ENCODE measurements around the gene HOXA11. TPM values are rescaled to one million over a fixed set of nuclear protein-coding genes. Genes with fewer than 3 reads are reported as not detected.
A peak's percentile ranks its signal among the peaks of the same experiment; 100 is the strongest.

HOXA11 gene
- total and polyA plus RNA-seq, 12 donors: 0.13 to 3.0 (median 1.2) TPM; not detected in 2

- intact Hi-C loops (cut with DNase I): loop anchor here (5.0 kb wide), 1 partner anchor 286 kb away; no protein-coding TSS in a partner anchor
- peak within 1 kb of the TSS; percentile 66 to 91 (median 76) for H3K4me3 ChIP-seq
- TF ChIP-seq CTCF (IDR thresholded peaks at IDR 0.05) (peak; percentile 71 to 96 (median 90)), POLR2A (IDR thresholded peaks at IDR 0.05) (peak; percentile 72 to 95)
- peaks cover 0 to 12% of the 10 kb centered on the region in 2 donors for H3K36me3 ChIP-seq (replicated peaks in 1 of 2)
- H3K9me3 ChIP-seq (replicated peaks in 1 of 3): no peaks in the 10 kb centered on the region
- DNase-seq: peak; percentile 90 to 96 (median 93)
- 10 to 42% (median 22%) methylated on average over 39 to 86 of the region's 86 CpGs for WGBS, 4 donors
- H3K27me3 ChIP-seq: no peaks in the 10 kb centered on the region
- H3K27ac ChIP-seq: peak within 1 kb of the TSS; percentile 94 to 99 (median 99)
- peaks cover 14 to 21% of the 10 kb centered on the region in 2 donors for H3K4me1 ChIP-seq (replicated peaks in 1 of 2)
Observed at GRCh38 chr7:27143023-27143949, 41.7 kb downstream of the HOXA11 start, which contains the start of gene HOXA5. Gene HOXA5 (minus strand): TSS chr7:27143681. CDS start chr7:27143607, 74 bp downstream.

- peak in 3 of 7 donors; percentile 24 to 72 (median 48) for DNase-seq
- H3K36me3 ChIP-seq (replicated peaks in 1 of 2): peaks cover 0 to 12% of the 10 kb centered on the region in 2 donors
- H3K27ac ChIP-seq: peak overlapping the region; percentile 94 to 99 (median 99)
- no peaks in the 10 kb centered on the region for H3K9me3 ChIP-seq (replicated peaks in 1 of 3)
- 12 to 23% (median 16%) methylated on average over 29 of the region's 29 CpGs for WGBS, 4 donors
- H3K4me3 ChIP-seq: peak overlapping the region; percentile 66 to 91 (median 76)
- intact Hi-C loops (cut with DNase I): loop anchor here (5.0 kb wide), 1 partner anchor 285 kb away; no protein-coding TSS in a partner anchor
- no peaks in the 10 kb centered on the region for H3K27me3 ChIP-seq
- TF ChIP-seq CTCF (IDR thresholded peaks at IDR 0.05): no peak
- no peak for TF ChIP-seq POLR2A (IDR thresholded peaks at IDR 0.05)
- peaks cover 10 to 17% of the 10 kb centered on the region in 2 donors for H3K4me1 ChIP-seq (replicated peaks in 1 of 2)
Observed at GRCh38 chr7:27142580-27143022, 42.4 kb downstream of the HOXA11 start.

- peak; percentile 60 to 81 (median 75) for DNase-seq
- WGBS, 4 donors: 15 to 22% (median 18%) methylated on average over 25 to 30 of the region's 30 CpGs
- H3K27me3 ChIP-seq: no peaks in the 10 kb centered on the region
- TF ChIP-seq CTCF (IDR thresholded peaks at IDR 0.05) (peak in 5 of 6 experiments; percentile 39 to 50 (median 45)), POLR2A (IDR thresholded peaks at IDR 0.05) (peak in 1 of 2 donors; percentile 62)
- peak overlapping the region; percentile 66 to 91 (median 76) for H3K4me3 ChIP-seq
- peaks cover 0 to 12% of the 10 kb centered on the region in 2 donors for H3K36me3 ChIP-seq (replicated peaks in 1 of 2)
- peak overlapping the region; percentile 94 to 99 (median 99) for H3K27ac ChIP-seq
- H3K9me3 ChIP-seq (replicated peaks in 1 of 3): no peaks in the 10 kb centered on the region
- intact Hi-C loops (cut with DNase I): loop anchor here (5.0 kb wide), 1 partner anchor 285 kb away; no protein-coding TSS in a partner anchor
- peaks cover 10 to 17% of the 10 kb centered on the region in 2 donors for H3K4me1 ChIP-seq (replicated peaks in 1 of 2)
Observed at GRCh38 chr7:27141923-27142579, 43.0 kb downstream of the HOXA11 start.

Measured in adrenal gland (tissue), 12 donors.